Subcutaneous preadipocyte (primary cell): ENCODE data around the gene BTNL2. TPM values are rescaled to one million over a fixed set of nuclear protein-coding genes. Genes with fewer than 3 reads are reported as not detected.

Experiments
- small RNA-seq: library from RNA; depleted of rRNA; stranded (forward); fragments of <200 nt; gene quantifications from one replicate; pipeline ENCODE3, GENCODE V24; 2012
- total RNA-seq: library from RNA; depleted of rRNA; stranded (reverse); fragments of >200 nt; gene quantifications from 2 replicates; pipeline ENCODE4 v1.2.3, GENCODE V29; 2012

Gene BTNL2
- not detected in 2 replicates for total RNA-seq

DNA sequence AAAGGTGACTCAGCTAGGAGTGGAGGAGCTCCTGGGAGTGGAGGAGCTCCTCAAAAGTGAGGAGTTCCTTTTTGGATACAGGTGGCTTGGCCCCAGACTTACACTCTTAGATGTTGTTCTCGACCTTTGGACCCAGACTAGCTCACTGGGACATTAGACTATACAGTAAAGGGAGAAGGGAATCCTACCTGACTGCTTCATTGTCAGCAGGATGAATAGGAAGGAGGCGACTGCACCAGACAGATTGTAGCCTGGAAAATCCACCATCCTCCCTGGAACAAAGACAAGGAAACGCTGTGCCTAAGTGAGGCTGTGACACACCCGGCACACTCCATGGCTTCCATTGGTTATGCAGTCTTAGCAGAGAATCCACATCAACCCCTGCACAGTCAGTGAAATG, at the start of gene BTNL2:
Gene BTNL2 (minus strand): TSS at position 325 of the 400 bp plus-strand sequence. CDS start 58 bp downstream, at position 267.

DNA sequence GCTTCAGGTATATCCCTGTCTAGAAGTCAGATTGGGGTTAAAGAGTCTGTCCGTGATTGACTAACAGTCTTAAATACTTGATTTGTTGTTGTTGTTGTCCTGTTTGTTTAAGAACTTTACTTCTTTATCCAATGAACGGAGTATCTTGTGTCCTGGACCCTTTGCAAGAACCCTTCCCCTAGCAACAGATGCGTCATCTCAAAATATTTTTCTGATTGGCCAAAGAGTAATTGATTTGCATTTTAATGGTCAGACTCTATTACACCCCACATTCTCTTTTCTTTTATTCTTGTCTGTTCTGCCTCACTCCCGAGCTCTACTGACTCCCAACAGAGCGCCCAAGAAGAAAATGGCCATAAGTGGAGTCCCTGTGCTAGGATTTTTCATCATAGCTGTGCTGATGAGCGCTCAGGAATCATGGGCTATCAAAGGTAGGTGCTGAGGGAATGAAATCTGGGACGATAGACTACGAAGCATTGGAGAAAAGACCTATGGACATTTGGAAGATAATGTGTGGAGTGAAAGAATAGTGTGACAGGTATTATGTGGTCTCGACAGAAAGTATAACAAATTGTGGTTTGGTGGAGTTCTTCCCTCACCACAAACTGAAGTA, 32.7 kb upstream of the BTNL2 start, which contains the start of gene HLA-DRA:
Gene HLA-DRA (plus strand): TSS at position 286 of the 613 bp plus-strand sequence. CDS start 64 bp downstream, at position 350.

DNA sequence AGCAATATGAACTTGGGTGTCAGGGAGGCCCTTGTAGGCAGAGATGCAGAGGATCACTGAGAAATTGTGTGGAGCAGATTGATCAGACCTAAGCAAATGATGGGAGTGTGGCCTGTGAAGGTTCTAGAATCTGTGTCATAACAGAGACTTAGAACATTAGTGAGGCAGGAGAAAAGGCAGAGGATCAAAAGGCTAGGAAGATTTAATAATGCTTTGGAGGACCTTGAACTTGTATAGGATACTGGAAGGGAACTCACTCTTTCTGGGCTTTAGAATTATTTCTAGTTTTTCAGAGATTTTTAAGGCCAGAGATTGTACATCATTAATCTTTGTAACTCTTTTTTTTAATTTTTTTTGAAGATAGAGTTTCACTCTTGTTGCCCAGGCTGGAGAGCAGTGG, 35.2 kb downstream of the BTNL2 start, which contains the start of gene TSBP1:
Gene TSBP1 (minus strand): TSS at position 101 of the 400 bp plus-strand sequence. CDS start 197 bp downstream, outside the sequence.

Small RNA genes lying within 50 kb of the gene (small RNA-seq; reads per million reads assigned to genes)
- gene RNU6-603P: not detected

Other genes with a start within 250 kb of the BTNL2 start
- 0.73 and 1.4 TPM in 2 replicates for gene EGFL8, start 242.6 kb downstream of the BTNL2 start, total RNA-seq
- gene AGPAT1, start 231.1 kb downstream of the BTNL2 start, total RNA-seq: 26.5 and 29.1 TPM in 2 replicates
- gene RNF5, start 228.8 kb downstream of the BTNL2 start, total RNA-seq: 15.1 and 18.8 TPM in 2 replicates
- gene AGER, start 222.9 kb downstream of the BTNL2 start, total RNA-seq: 0.20 and 1.1 TPM in 2 replicates
- 21.3 and 28.7 TPM in 2 replicates for gene PBX2, start 217.0 kb downstream of the BTNL2 start, total RNA-seq
- gene GPSM3, start 214.5 kb downstream of the BTNL2 start, total RNA-seq: 1.1 and 1.4 TPM in 2 replicates
- gene NOTCH4, start 183.1 kb downstream of the BTNL2 start, total RNA-seq: 0.59 and 0.73 TPM in 2 replicates
- not detected in 2 replicates for gene TSBP1, start 35.3 kb downstream of the BTNL2 start, total RNA-seq
- gene HLA-DRA, start 32.7 kb upstream of the BTNL2 start, total RNA-seq: 0.73 and 2.0 TPM in 2 replicates
- gene HLA-DRB5, start 123.1 kb upstream of the BTNL2 start, total RNA-seq: not detected in 2 replicates
- gene HLA-DRB1, start 182.7 kb upstream of the BTNL2 start, total RNA-seq: under 0.01 TPM in 1 of 2 replicates, not detected in the other
- gene HLA-DQA1, start 230.2 kb upstream of the BTNL2 start, total RNA-seq: not detected in 2 replicates